H1 (cell line): Measurements from ENCODE around the gene COBLL1. TPM values are rescaled to one million over a fixed set of nuclear protein-coding genes. Genes with fewer than 3 reads are reported as not detected.

ENCODE experiments used
- ATF3 ChIP-seq: IDR thresholded peaks from 2 replicates; pipeline ENCODE4 v1.6.1; 2011; ENCODE audit warnings: low read depth, mild to moderate bottlenecking, low read length; ENCODE audit not compliant: insufficient read depth
- CREB1 ChIP-seq: IDR thresholded peaks from 2 replicates; pipeline ENCODE4 v1.6.1; 2012; ENCODE audit warnings: inconsistent platforms
- EGR1 ChIP-seq: IDR thresholded peaks from 2 replicates; pipeline ENCODE4 v1.6.1; 2011; ENCODE audit warnings: low read depth, low read length, borderline replicate concordance
- HDAC6 ChIP-seq: IDR thresholded peaks from one replicate; pipeline ENCODE4 v1.7.1; 2012; ENCODE audit warnings: low read depth, mild to moderate bottlenecking, inconsistent platforms, low read length, moderate library complexity
- JUN ChIP-seq: IDR thresholded peaks from 2 replicates; pipeline ENCODE4 v1.6.1; 2011; ENCODE audit warnings: low read depth, mild to moderate bottlenecking, improper control_type of control experiment, low read length
- KDM5A ChIP-seq: fragments of 200-600 bp; IDR thresholded peaks from 2 replicates; pipeline ENCODE4 v1.7.1; 2012; ENCODE audit warnings: mild to moderate bottlenecking, low read length, inconsistent platforms, mixed read lengths
- SP2 ChIP-seq: IDR thresholded peaks from 2 replicates; pipeline ENCODE4 v1.6.1; 2012; ENCODE audit warnings: mild to moderate bottlenecking, low read length, inconsistent platforms
- TCF12 ChIP-seq: IDR thresholded peaks from 2 replicates; pipeline ENCODE4 v1.6.1; 2011; ENCODE audit warnings: low read depth, mild to moderate bottlenecking, low read length
- polyA plus RNA-seq, 7 experiments: library from polyadenylated mRNA; depleted of rRNA in 3 of 7; stranded (reverse) in 5 of 7; unstranded in 2 of 7; fragments of >200 nt in 5 of 7; fragments of 200-250 nt in 2 of 7; gene quantifications; 1 replicate in 5 of 7; 2 replicates in 1 of 7; 4 replicates in 1 of 7; pipeline versions ENCODE4 v1.2.1 to v1.2.3, GENCODE V29; 2011 to 2013; ENCODE audit warnings: missing spikeins in 2 of 7, mixed read lengths in 2 of 7
- total RNA-seq: library from RNA; stranded (reverse); fragmentation: NEBNext Ultra II Directional; extraction: Animal tissue kit (Norgen Biotek cat#: 25700); gene quantifications from 2 replicates; pipeline ENCODE4 v1.2.1, GENCODE V29; 2021

The COBLL1 gene
- total and polyA plus RNA-seq, 2 of the 8 experiments (the other 6 are each of a cell fraction or from before 2014, with no cell fraction given): 2.2 to 6.2 TPM

- TF ChIP-seq HDAC6: no peak
- no peak for TF ChIP-seq JUN
- no peak for TF ChIP-seq EGR1
- no peak for TF ChIP-seq CREB1
- no peak for TF ChIP-seq ATF3
- TF ChIP-seq SP2: no peak
- TF ChIP-seq TCF12: no peak
- TF ChIP-seq KDM5A: no peak
Observed at GRCh38 chr2:164662066-164662465, 179.6 kb downstream of the COBLL1 start (continued).
